Activated CD4-positive, alpha-beta T cell treated with anti-CD3 and anti-CD28 coated beads, Interleukin-2, amount 50 U/mL, for 16 hours (primary cell): ENCODE measurements around the gene LETM1.
"Not testable (repeated sequence)": the region's sequence is repeated elsewhere in the genome, so short reads cannot be mapped to it uniquely, and the experiment has no call there.

Source experiments
- DNase-seq: peaks from one replicate; pipeline ENCODE4 v3.0.0-alpha.2; 2020

LETM1 gene

GRCh38 chr4:1851160-1851559 lies 4.8 kb downstream of the LETM1 start:
- no peak for DNase-seq

- no peak for DNase-seq
Measured at GRCh38 chr4:1850276-1850675, 5.7 kb downstream of the LETM1 start.

- no peak for DNase-seq
Measured at GRCh38 chr4:1846580-1846979, 9.4 kb downstream of the LETM1 start.

- not testable (repeated sequence) for DNase-seq
Measured at GRCh38 chr4:1844618-1845017, 11.3 kb downstream of the LETM1 start.

GRCh38 chr4:1843852-1844251 lies 12.1 kb downstream of the LETM1 start:
- DNase-seq = no peak

GRCh38 chr4:1842993-1843448 lies 12.9 kb downstream of the LETM1 start:
- no peak for DNase-seq

- DNase-seq = no peak
Measured at GRCh38 chr4:1842339-1842895, 13.5 kb downstream of the LETM1 start.

GRCh38 chr4:1841887-1842210 lies 14.1 kb downstream of the LETM1 start:
- DNase-seq = no peak

GRCh38 chr4:1841201-1841886 lies 14.6 kb downstream of the LETM1 start:
- no peak for DNase-seq

GRCh38 chr4:1839282-1839681 lies 16.7 kb downstream of the LETM1 start:
- DNase-seq = no peak

- no peak for DNase-seq
Measured at GRCh38 chr4:1837069-1837468, 18.9 kb downstream of the LETM1 start.

GRCh38 chr4:1836650-1837049 lies 19.3 kb downstream of the LETM1 start:
- no peak for DNase-seq

- DNase-seq = not testable (repeated sequence)
Measured at GRCh38 chr4:1835836-1836235, 20.1 kb downstream of the LETM1 start.

- no peak for DNase-seq
Measured at GRCh38 chr4:1834047-1834775, 21.7 kb downstream of the LETM1 start.

GRCh38 chr4:1833307-1834046 lies 22.5 kb downstream of the LETM1 start:
- no peak for DNase-seq

GRCh38 chr4:1832690-1833089 lies 23.3 kb downstream of the LETM1 start:
- no peak for DNase-seq

- DNase-seq = no peak
Measured at GRCh38 chr4:1831331-1831730, 24.6 kb downstream of the LETM1 start.

- no peak for DNase-seq
Measured at GRCh38 chr4:1830642-1831228, 25.2 kb downstream of the LETM1 start.

- DNase-seq = no peak
Measured at GRCh38 chr4:1830234-1830633, 25.7 kb downstream of the LETM1 start.

GRCh38 chr4:1826531-1827350 lies 29.2 kb downstream of the LETM1 start:
- DNase-seq = no peak

- no peak for DNase-seq
Measured at GRCh38 chr4:1825326-1825725, 30.6 kb downstream of the LETM1 start.

- no peak for DNase-seq
Measured at GRCh38 chr4:1824746-1825145, 31.2 kb downstream of the LETM1 start.
